CD4-positive, alpha-beta T cell treated with Interleukin-4 for 1 hour (primary cell): Measurements from ENCODE around the gene ACTR8.
"Not testable (repeated sequence)": the region's sequence is repeated elsewhere in the genome, so short reads cannot be mapped to it uniquely, and the experiment has no call there.

ENCODE experiments used
- DNase-seq, 2 donors: peaks; one replicate each; pipeline ENCODE4 v3.0.0-alpha.2; 2020 to 2022

The ACTR8 gene

GRCh38 chr3:53881691-53882593, at the start of gene ACTR8:
Gene ACTR8 (minus strand): TSS chr3:53882152. CDS start chr3:53882101, 51 bp downstream.
- DNase-seq = peak; percentile 88 to 90

GRCh38 chr3:53927208-53927872, 45.4 kb upstream of the ACTR8 start:
- DNase-seq = not testable (repeated sequence)

- DNase-seq = peak in 1 of 2 donors; percentile 17
These were observed 39.3 kb upstream of the ACTR8 start for GRCh38 chr3:53921296-53921695.

- DNase-seq = no peak
These were observed 37.8 kb upstream of the ACTR8 start for GRCh38 chr3:53919741-53920140.

- DNase-seq = no peak
These were observed 31.4 kb upstream of the ACTR8 start for GRCh38 chr3:53913401-53913800.

GRCh38 chr3:53902711-53903110, 20.8 kb upstream of the ACTR8 start:
- no peak for DNase-seq

- DNase-seq = no peak
These were observed 20.1 kb upstream of the ACTR8 start for GRCh38 chr3:53902067-53902466.

- DNase-seq = no peak
These were observed 18.8 kb upstream of the ACTR8 start for GRCh38 chr3:53900666-53901331.

- no peak for DNase-seq
These were observed 17.8 kb upstream of the ACTR8 start for GRCh38 chr3:53899750-53900149.

- DNase-seq = no peak
These were observed 10.3 kb upstream of the ACTR8 start for GRCh38 chr3:53892286-53892637.

GRCh38 chr3:53891497-53892285, 9.7 kb upstream of the ACTR8 start, which contains the start of gene SELENOK:
Gene SELENOK (minus strand): TSS chr3:53891859.
- DNase-seq = peak; percentile 99

GRCh38 chr3:53890726-53891475, 8.9 kb upstream of the ACTR8 start:
- peak; percentile 75 for DNase-seq

GRCh38 chr3:53888232-53888631, 6.3 kb upstream of the ACTR8 start:
- no peak for DNase-seq

- no peak for DNase-seq
These were observed 5.5 kb upstream of the ACTR8 start for GRCh38 chr3:53887446-53887845.

GRCh38 chr3:53885239-53885638, 3.3 kb upstream of the ACTR8 start:
- no peak for DNase-seq

- DNase-seq = no peak
These were observed 2.7 kb upstream of the ACTR8 start for GRCh38 chr3:53884623-53885022.

GRCh38 chr3:53883008-53883407, 1.1 kb upstream of the ACTR8 start:
- no peak for DNase-seq

GRCh38 chr3:53880396-53881345, 1.3 kb downstream of the ACTR8 start:
- DNase-seq = no peak

- DNase-seq = no peak
These were observed 16.0 kb downstream of the ACTR8 start for GRCh38 chr3:53865732-53866499.

GRCh38 chr3:53863145-53863544, 18.8 kb downstream of the ACTR8 start:
- no peak for DNase-seq
